DND-41 (cell line): Measurements from ENCODE around the gene BCCIP.

Experiments used
- EZH2 ChIP-seq: IDR thresholded peaks from 3 replicates; pipeline ENCODE4 v1.6.1; 2012; ENCODE audit warnings: borderline replicate concordance, low read depth, mild to moderate bottlenecking, moderate library complexity, low read length, inconsistent platforms; ENCODE audit not compliant: severe bottlenecking
- TF ChIP-seq, protein P1 (sequence below): IDR thresholded peaks from 2 replicates; pipeline ENCODE4 v1.5.1; 2012; ENCODE audit warnings: borderline replicate concordance, low read length, moderate library complexity, mild to moderate bottlenecking; ENCODE audit not compliant: poor library complexity, severe bottlenecking; ENCODE audit errors: extremely low read depth

DNA sequence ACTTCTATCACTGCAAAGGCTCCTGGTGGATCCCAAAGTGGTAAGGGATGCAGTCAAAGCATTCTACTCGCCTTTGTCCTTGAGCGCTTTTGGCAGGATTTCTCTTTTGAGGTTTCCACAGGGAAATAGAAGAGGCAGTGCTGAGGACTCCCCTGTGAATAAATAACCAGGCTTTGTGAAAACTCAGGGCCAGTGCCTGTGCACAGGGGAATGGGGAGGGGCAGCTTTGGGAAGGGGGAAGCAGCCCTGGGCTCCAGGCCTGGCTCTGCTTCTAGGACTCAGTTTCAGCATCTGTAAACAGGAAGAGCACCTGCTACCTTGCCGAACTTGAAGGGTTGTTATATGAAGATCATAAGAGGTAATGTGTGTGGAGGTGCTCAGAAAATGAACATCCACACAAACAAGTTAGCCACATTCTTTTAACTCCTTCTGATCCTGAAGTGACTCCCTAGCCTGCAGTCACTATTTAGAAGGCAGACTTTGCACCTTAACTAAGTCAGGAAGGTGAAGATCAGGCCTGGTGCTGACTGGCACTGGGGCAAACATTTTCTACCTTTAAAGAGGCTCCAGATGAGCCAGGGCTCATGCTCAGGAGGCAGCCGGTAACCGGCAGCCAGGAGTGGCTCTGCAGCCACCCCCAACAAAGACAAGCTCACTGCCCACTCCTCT lies 25.2 kb upstream of the BCCIP start:
- no peak for TF ChIP-seq EZH2
- TF ChIP-seq, protein P1, sequence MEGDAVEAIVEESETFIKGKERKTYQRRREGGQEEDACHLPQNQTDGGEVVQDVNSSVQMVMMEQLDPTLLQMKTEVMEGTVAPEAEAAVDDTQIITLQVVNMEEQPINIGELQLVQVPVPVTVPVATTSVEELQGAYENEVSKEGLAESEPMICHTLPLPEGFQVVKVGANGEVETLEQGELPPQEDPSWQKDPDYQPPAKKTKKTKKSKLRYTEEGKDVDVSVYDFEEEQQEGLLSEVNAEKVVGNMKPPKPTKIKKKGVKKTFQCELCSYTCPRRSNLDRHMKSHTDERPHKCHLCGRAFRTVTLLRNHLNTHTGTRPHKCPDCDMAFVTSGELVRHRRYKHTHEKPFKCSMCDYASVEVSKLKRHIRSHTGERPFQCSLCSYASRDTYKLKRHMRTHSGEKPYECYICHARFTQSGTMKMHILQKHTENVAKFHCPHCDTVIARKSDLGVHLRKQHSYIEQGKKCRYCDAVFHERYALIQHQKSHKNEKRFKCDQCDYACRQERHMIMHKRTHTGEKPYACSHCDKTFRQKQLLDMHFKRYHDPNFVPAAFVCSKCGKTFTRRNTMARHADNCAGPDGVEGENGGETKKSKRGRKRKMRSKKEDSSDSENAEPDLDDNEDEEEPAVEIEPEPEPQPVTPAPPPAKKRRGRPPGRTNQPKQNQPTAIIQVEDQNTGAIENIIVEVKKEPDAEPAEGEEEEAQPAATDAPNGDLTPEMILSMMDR = no peak
